ENCODE data around the gene CPLX3.

Gene CPLX3

DNA sequence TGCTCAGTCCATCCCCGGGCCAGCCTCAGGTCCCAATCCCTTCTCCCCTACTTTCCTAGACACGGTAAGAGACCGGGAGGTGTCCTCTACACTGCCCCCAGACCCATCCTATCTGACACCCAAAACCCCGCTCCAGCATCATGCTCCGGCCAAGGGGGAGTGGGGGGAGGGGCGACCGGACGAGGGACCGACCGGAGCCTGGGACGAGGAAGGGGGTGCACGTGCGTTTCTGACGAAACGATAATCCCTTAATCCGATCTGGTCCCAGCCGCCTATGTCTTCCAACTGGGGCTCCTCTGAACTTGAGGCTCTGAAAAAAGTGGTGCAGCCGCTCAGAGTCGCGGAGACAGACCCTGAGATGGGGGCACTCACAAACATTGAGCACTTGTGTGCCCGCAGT, 494 bp downstream of the CPLX3 start:
- CTCF ChIA-PET = interaction anchor here (0.6 to 7.9 kb wide), 8 partner anchors 9 to 57 kb away, joined by 3 to 53 read pairs (median 4); partner anchors contain the start of genes CSK and ULK3
- POLR2A ChIA-PET = no interaction called here
- no peak for DNase-seq (ENCODE audit: low read depth, low spot score)
- no peak overlapping the region for H3K4me3 ChIP-seq (ENCODE audit: low read depth, low read length)
- TF ChIP-seq, protein P1, sequence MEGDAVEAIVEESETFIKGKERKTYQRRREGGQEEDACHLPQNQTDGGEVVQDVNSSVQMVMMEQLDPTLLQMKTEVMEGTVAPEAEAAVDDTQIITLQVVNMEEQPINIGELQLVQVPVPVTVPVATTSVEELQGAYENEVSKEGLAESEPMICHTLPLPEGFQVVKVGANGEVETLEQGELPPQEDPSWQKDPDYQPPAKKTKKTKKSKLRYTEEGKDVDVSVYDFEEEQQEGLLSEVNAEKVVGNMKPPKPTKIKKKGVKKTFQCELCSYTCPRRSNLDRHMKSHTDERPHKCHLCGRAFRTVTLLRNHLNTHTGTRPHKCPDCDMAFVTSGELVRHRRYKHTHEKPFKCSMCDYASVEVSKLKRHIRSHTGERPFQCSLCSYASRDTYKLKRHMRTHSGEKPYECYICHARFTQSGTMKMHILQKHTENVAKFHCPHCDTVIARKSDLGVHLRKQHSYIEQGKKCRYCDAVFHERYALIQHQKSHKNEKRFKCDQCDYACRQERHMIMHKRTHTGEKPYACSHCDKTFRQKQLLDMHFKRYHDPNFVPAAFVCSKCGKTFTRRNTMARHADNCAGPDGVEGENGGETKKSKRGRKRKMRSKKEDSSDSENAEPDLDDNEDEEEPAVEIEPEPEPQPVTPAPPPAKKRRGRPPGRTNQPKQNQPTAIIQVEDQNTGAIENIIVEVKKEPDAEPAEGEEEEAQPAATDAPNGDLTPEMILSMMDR (IDR thresholded peaks at IDR 0.05; ENCODE audit: insufficient read depth, low read length, missing control alignments) = no peak

DNA sequence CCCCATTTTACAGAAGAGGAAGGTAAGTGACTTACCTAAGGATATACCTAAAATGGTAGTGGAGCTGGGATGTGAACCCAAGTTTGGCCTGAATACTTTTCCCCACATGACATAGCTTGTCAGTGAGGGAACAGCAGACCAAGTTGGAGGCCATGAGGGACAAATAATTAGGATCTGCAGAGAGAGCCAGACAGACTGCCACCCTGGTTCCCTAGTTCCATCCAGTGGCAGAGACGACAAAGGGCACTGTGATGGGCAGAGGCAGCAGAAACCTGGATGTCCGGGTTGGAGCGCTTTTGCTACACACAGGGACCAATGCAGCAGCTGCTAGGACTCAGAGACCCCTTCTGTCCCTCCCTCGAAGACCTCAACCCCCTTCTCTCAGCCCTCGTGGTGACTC, 1.2 kb downstream of the CPLX3 start:
- POLR2A ChIA-PET = no interaction called here
- CTCF ChIA-PET = interaction anchor here (0.9 to 7.9 kb wide), 6 partner anchors 9 to 58 kb away, joined by 3 to 53 read pairs (median 12); partner anchors contain the start of gene ULK3
- TF ChIP-seq, protein P1 (IDR thresholded peaks at IDR 0.05; ENCODE audit: insufficient read depth, low read length, missing control alignments) = no peak
- H3K4me3 ChIP-seq (ENCODE audit: low read depth, low read length) = no peak overlapping the region
- DNase-seq (ENCODE audit: low read depth, low spot score) = no peak

DNA sequence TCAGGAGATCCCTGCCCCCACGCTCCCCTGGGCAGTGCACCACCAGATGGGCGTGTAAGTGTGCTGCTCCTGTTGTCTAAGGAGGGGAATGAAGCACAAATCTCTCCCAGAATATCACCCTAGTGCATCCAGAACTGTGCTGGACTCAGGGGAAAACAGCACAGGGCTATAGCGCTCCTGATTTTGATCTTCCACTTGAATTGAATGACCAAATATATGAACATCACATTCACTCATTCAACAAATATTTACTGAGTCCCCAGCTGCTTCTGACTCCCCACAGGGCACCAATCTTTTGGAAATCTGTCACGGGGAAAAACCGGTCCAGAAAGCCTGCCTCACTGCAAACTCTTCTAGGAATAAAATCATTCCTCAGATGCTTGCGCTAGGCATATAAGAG, 2.4 kb downstream of the CPLX3 start:
- no peak overlapping the region for H3K4me3 ChIP-seq (ENCODE audit: low read depth, low read length)
- TF ChIP-seq, protein P1 (IDR thresholded peaks at IDR 0.05; ENCODE audit: insufficient read depth, low read length, missing control alignments) = no peak
- CTCF ChIA-PET = interaction anchor here (0.9 to 7.9 kb wide), 5 partner anchors 12 to 69 kb away, joined by 3 to 53 read pairs (median 28); partner anchors contain the start of gene ULK3
- no peak for DNase-seq (ENCODE audit: low read depth, low spot score)
- POLR2A ChIA-PET = no interaction called here

GRCh38 chr15:74829486-74829885, 3.1 kb downstream of the CPLX3 start:
- POLR2A ChIA-PET = no interaction called here
- CTCF ChIA-PET = interaction anchor here (0.9 to 7.9 kb wide), 4 partner anchors 12 to 59 kb away, joined by 3 to 53 read pairs (median 36); partner anchors contain the start of gene ULK3
- TF ChIP-seq, protein P1 (IDR thresholded peaks at IDR 0.05; ENCODE audit: insufficient read depth, low read length, missing control alignments) = no peak

GRCh38 chr15:74829991-74830390, 3.6 kb downstream of the CPLX3 start:
- POLR2A ChIA-PET = no interaction called here
- no peak for DNase-seq (ENCODE audit: low read depth, low spot score)
- CTCF ChIA-PET = interaction anchor here (0.6 to 7.9 kb wide), 6 partner anchors 11 to 198 kb away, joined by 3 to 53 read pairs (median 16); partner anchors contain the start of gene ULK3
- TF ChIP-seq, protein P1 (IDR thresholded peaks at IDR 0.05; ENCODE audit: insufficient read depth, low read length, missing control alignments) = no peak
- H3K4me3 ChIP-seq (ENCODE audit: low read depth, low read length) = no peak overlapping the region

More at GRCh38 chr15:74829486-74829885, 3.1 kb downstream of the CPLX3 start:
- no peak for DNase-seq (ENCODE audit: low read depth, low spot score)
- H3K4me3 ChIP-seq (ENCODE audit: low read depth, low read length) = no peak overlapping the region

GRCh38 chr15:74830868-74831267, 4.4 kb downstream of the CPLX3 start:
- H3K4me3 ChIP-seq (ENCODE audit: low read depth, low read length) = no peak overlapping the region
- POLR2A ChIA-PET = interaction anchor here (0.5 kb wide), 1 partner anchor 52 kb away, joined by 3 read pairs; no protein-coding TSS in a partner anchor
- no peak for DNase-seq (ENCODE audit: low read depth, low spot score)
- TF ChIP-seq, protein P1 (IDR thresholded peaks at IDR 0.05; ENCODE audit: insufficient read depth, low read length, missing control alignments) = no peak
- CTCF ChIA-PET = interaction anchor here (1.1 to 7.9 kb wide), 6 partner anchors 10 to 199 kb away, joined by 3 to 53 read pairs (median 16); partner anchors contain the start of gene ULK3

Measured in AG04449 (cell line).